Measurements from ENCODE around the gene PARVB.
"Not testable (repeated sequence)": the region's sequence is repeated elsewhere in the genome, so short reads cannot be mapped to it uniquely, and the experiment has no call there.

Gene PARVB

GRCh38 chr22:43996170-43996980, 27.7 kb upstream of the PARVB start:
- DNase-seq: peak in 7 of 51 donors; percentile 5 to 30 (median 8)

GRCh38 chr22:43996981-43997265, 27.2 kb upstream of the PARVB start:
- no peak for DNase-seq

GRCh38 chr22:43998679-43999264, 25.3 kb upstream of the PARVB start:
- DNase-seq: no peak

- no peak for DNase-seq
These were observed 24.7 kb upstream of the PARVB start for GRCh38 chr22:43999378-43999777.

GRCh38 chr22:44000123-44000522, 24.0 kb upstream of the PARVB start:
- DNase-seq: no peak

GRCh38 chr22:44001521-44001920, 22.6 kb upstream of the PARVB start:
- DNase-seq: no peak

GRCh38 chr22:44002324-44002723, 21.8 kb upstream of the PARVB start:
- DNase-seq: peak in 1 of 51 donors; percentile 2

GRCh38 chr22:44002997-44003396, 21.1 kb upstream of the PARVB start:
- no peak for DNase-seq

GRCh38 chr22:44003405-44004103, 20.5 kb upstream of the PARVB start:
- DNase-seq: no peak

GRCh38 chr22:44004104-44004460, 20.0 kb upstream of the PARVB start:
- no peak for DNase-seq

GRCh38 chr22:44005524-44005923, 18.6 kb upstream of the PARVB start:
- DNase-seq: no peak

GRCh38 chr22:44012162-44012561, 11.9 kb upstream of the PARVB start:
- DNase-seq: no peak

GRCh38 chr22:44012591-44012990, 11.5 kb upstream of the PARVB start:
- no peak for DNase-seq

- DNase-seq: no peak
These were observed 9.9 kb upstream of the PARVB start for GRCh38 chr22:44014241-44014640.

- DNase-seq: not testable (repeated sequence)
These were observed 7.5 kb upstream of the PARVB start for GRCh38 chr22:44016586-44016985.

- no peak for DNase-seq
These were observed 5.5 kb upstream of the PARVB start for GRCh38 chr22:44018594-44018993.

GRCh38 chr22:44019416-44019815, 4.7 kb upstream of the PARVB start:
- no peak for DNase-seq

- no peak for DNase-seq
These were observed 4.3 kb upstream of the PARVB start for GRCh38 chr22:44019846-44020245.

GRCh38 chr22:44020981-44021380, 3.1 kb upstream of the PARVB start:
- no peak for DNase-seq

GRCh38 chr22:44023404-44024287, 456 bp upstream of the PARVB start:
- DNase-seq: peak in 12 of 51 donors; percentile 5 to 49 (median 28)

GRCh38 chr22:44025171-44026065, 1.3 kb downstream of the PARVB start:
- DNase-seq: peak in 4 of 51 donors; percentile 13 to 20 (median 16)

All from hypothalamus (tissue), 51 donors.